Stimulated activated naive CD8-positive, alpha-beta T cell treated with anti-CD3 and anti-CD28 coated beads, Interleukin-15, Interleukin-2, amounts not matched to agents 100 ng/mL and 50 ng/mL, for 24 hours (primary cell): ENCODE results near the gene OLFM2.
"Not testable (repeated sequence)": the region's sequence is repeated elsewhere in the genome, so short reads cannot be mapped to it uniquely, and the experiment has no call there.

Experiments
- H3K27ac Mint-ChIP-seq: one replicate; pipeline ENCODE4 v1.8.0; 2021; ENCODE audit warnings: mild to moderate bottlenecking, mixed read lengths
- H3K27me3 Mint-ChIP-seq: one replicate; pipeline ENCODE4 v1.8.0; 2021; ENCODE audit warnings: mixed read lengths
- H3K36me3 Mint-ChIP-seq: one replicate; pipeline ENCODE4 v1.8.0; 2021; ENCODE audit warnings: low read depth, mixed read lengths
- H3K4me1 Mint-ChIP-seq: one replicate; pipeline ENCODE4 v1.8.0; 2021; ENCODE audit warnings: low read depth, mixed read lengths
- H3K4me3 Mint-ChIP-seq: one replicate; pipeline ENCODE4 v1.8.0; 2021; ENCODE audit warnings: mild to moderate bottlenecking, mixed read lengths
- H3K9me3 Mint-ChIP-seq: one replicate; pipeline ENCODE4 v1.8.0; 2021; ENCODE audit warnings: mixed read lengths

Gene OLFM2

DNA sequence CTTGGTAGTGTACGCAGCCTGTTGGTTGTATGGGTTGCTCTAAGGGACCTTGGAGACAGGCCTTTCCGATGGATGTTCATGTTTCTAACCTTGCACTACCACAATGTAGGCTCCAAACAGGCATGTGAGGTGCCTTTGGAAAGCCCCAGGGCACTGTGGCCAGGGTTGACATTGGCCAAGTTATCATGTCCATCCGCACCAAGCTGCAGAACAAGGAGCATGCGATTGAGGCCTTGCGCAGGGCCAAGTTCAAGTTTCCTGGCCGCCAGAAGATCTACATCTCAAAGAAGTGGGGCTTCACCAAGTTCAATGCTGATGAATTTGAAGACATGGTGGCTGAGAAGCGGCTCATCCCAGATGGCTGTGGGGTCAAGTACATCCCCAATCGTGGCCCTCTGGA, 116.3 kb downstream of the OLFM2 start:
- H3K4me3 Mint-ChIP-seq: peak overlapping the region; percentile 88
- H3K4me1 Mint-ChIP-seq: peaks cover 31% of the 10 kb centered on the region
- not testable (repeated sequence) for H3K27ac Mint-ChIP-seq, H3K27me3 Mint-ChIP-seq, H3K9me3 Mint-ChIP-seq
- peaks cover 20% of the 10 kb centered on the region for H3K36me3 Mint-ChIP-seq

- H3K36me3 Mint-ChIP-seq: peaks cover 24% of the 10 kb centered on the region
These were observed 116.8 kb downstream of the OLFM2 start for GRCh38 chr19:9819596-9819909.

DNA sequence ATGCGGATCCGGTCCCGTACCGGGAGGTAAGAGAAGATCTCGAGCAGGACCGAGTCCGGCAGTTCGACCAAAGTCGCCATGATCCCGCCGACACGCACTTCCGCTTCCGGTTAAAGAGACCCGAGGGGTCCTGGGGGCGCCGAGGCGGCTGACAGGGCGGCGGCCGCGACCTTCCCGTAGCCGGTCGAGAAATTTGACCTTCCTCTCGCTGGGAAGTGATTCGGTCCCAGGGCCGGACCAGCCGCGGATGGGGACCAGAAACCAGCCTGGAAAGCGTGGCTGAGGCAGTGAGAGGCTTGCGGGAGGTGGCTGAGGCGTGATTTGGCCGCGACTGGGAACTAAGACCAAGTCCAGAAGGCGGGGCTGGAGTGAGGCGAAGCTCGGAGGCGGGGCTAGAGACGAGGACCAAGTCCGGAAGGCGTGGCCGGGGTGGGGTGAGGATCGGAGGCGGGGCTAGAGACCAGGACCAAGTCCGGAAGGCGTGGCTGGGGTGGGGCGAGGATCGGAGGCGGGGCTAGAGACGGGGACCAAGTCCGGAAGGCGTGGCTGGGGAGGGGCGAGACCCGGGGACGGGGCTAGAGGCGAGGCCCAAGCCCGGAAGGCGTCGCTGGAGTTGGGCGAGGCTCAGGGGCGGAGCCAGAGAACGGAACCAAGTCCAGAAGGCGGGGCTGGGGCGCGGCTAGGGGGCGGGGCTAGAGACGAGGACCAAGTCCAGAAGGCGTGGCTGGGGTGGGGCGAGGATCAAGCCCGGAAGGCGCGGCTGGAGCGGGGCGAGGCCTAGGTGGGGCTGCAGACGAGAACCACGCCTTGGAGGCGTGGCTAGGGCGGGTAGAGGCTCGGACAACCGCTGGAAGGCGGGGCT, 117.3 kb downstream of the OLFM2 start, which contains the start of gene FBXL12:
Gene FBXL12 (minus strand): TSS at position 346 of the 862 bp plus-strand sequence. CDS start 266 bp downstream, at position 80.
- H3K36me3 Mint-ChIP-seq: peaks cover 27% of the 10 kb centered on the region
- H3K27ac Mint-ChIP-seq: peak within 1 kb of the TSS; percentile 90
- H3K9me3 Mint-ChIP-seq: no peaks in the 10 kb centered on the region
- H3K27me3 Mint-ChIP-seq: no peaks in the 10 kb centered on the region
- peaks cover 36% of the 10 kb centered on the region for H3K4me1 Mint-ChIP-seq
- peak within 1 kb of the TSS; percentile 88 for H3K4me3 Mint-ChIP-seq

More at GRCh38 chr19:9819596-9819909, 116.8 kb downstream of the OLFM2 start:
- Mint-ChIP-seq H3K4me1 (peaks cover 35% of the 10 kb centered on the region), H3K27ac (peak overlapping the region; percentile 90), H3K4me3 (peak overlapping the region; percentile 88), H3K9me3 (no peaks in the 10 kb centered on the region), H3K27me3 (no peaks in the 10 kb centered on the region)

- peaks cover 38% of the 10 kb centered on the region for H3K4me1 Mint-ChIP-seq
- peaks cover 30% of the 10 kb centered on the region for H3K36me3 Mint-ChIP-seq
- H3K4me3 Mint-ChIP-seq: peak overlapping the region; percentile 88
- no peaks in the 10 kb centered on the region for H3K9me3 Mint-ChIP-seq
- H3K27me3 Mint-ChIP-seq: no peaks in the 10 kb centered on the region
- peak overlapping the region; percentile 90 for H3K27ac Mint-ChIP-seq
These were observed 118.1 kb downstream of the OLFM2 start for GRCh38 chr19:9818175-9818733.

GRCh38 chr19:9811139-9811538, 125.2 kb downstream of the OLFM2 start:
- Mint-ChIP-seq H3K27me3 (no peaks in the 10 kb centered on the region), H3K36me3 (peaks cover 44% of the 10 kb centered on the region), H3K4me3 (no peak overlapping the region), H3K27ac (no peak overlapping the region), H3K9me3 (no peaks in the 10 kb centered on the region), H3K4me1 (peaks cover 33% of the 10 kb centered on the region)

GRCh38 chr19:9808855-9809824, 127.2 kb downstream of the OLFM2 start:
- Mint-ChIP-seq H3K9me3 (no peaks in the 10 kb centered on the region), H3K36me3 (peaks cover 32% of the 10 kb centered on the region), H3K4me3 (no peak overlapping the region), H3K27ac (peak overlapping the region; percentile 90), H3K27me3 (no peaks in the 10 kb centered on the region), H3K4me1 (peaks cover 27% of the 10 kb centered on the region)

DNA sequence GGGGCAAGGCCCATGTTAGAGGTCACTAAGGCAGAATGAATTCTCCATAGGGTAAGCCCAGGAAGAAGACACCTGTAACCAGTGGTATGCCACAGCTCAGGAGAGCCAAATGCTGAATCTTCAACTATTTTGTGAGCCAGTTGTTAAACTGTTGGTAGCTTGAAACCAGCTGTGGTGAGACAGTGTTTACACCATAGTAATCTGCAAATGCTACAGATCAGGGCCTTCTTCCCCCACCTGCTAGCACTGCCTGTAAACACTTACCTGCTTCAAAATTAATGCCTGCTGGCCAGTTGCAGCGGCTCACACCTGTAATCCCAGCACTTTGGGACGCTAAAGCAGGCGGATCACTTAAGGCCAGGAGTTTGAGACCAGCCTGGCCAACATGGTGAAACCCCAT, 129.5 kb downstream of the OLFM2 start:
- Mint-ChIP-seq H3K9me3 (no peaks in the 10 kb centered on the region), H3K27ac (no peak overlapping the region), H3K36me3 (peaks cover 19% of the 10 kb centered on the region), H3K4me3 (no peak overlapping the region), H3K27me3 (no peaks in the 10 kb centered on the region), H3K4me1 (peaks cover 24% of the 10 kb centered on the region)
